GM19238 (cell line): ENCODE measurements around the gene PTH1R.
"Not testable (repeated sequence)": the region's sequence is repeated elsewhere in the genome, so short reads cannot be mapped to it uniquely, and the experiment has no call there.

Source experiments
- DNase-seq: peaks from one replicate; pipeline ENCODE4 v3.0.0; 2011; ENCODE audit warnings: low spot score; ENCODE audit not compliant: insufficient read length

The PTH1R gene

GRCh38 chr3:46910166-46910760 is 32.7 kb downstream of the PTH1R start:
- DNase-seq: no peak

- not testable (repeated sequence) for DNase-seq
Observed at GRCh38 chr3:46910914-46911313, 33.4 kb downstream of the PTH1R start.

- DNase-seq: no peak
Observed at GRCh38 chr3:46912986-46913385, 35.5 kb downstream of the PTH1R start.

- DNase-seq: no peak
Observed at GRCh38 chr3:46913644-46914043, 36.1 kb downstream of the PTH1R start.

GRCh38 chr3:46914849-46915248 is 37.3 kb downstream of the PTH1R start:
- no peak for DNase-seq

GRCh38 chr3:46915297-46915822 is 37.8 kb downstream of the PTH1R start:
- no peak for DNase-seq

GRCh38 chr3:46916278-46916677 is 38.8 kb downstream of the PTH1R start:
- DNase-seq: no peak

GRCh38 chr3:46916799-46917198 is 39.3 kb downstream of the PTH1R start:
- no peak for DNase-seq

GRCh38 chr3:46917257-46917656 is 39.7 kb downstream of the PTH1R start:
- no peak for DNase-seq

- no peak for DNase-seq
Observed at GRCh38 chr3:46918202-46918601, 40.7 kb downstream of the PTH1R start.

GRCh38 chr3:46918634-46919033 is 41.1 kb downstream of the PTH1R start:
- no peak for DNase-seq

GRCh38 chr3:46921041-46921440 is 43.5 kb downstream of the PTH1R start:
- no peak for DNase-seq

GRCh38 chr3:46921871-46922271 is 44.4 kb downstream of the PTH1R start:
- no peak for DNase-seq

GRCh38 chr3:46922426-46922825 is 44.9 kb downstream of the PTH1R start:
- DNase-seq: no peak

- DNase-seq: no peak
Observed at GRCh38 chr3:46922871-46923558, 45.5 kb downstream of the PTH1R start.

- DNase-seq: no peak
Observed at GRCh38 chr3:46923559-46924350, 46.2 kb downstream of the PTH1R start.

GRCh38 chr3:46924921-46925584 is 47.5 kb downstream of the PTH1R start:
- DNase-seq: no peak

- DNase-seq: no peak
Observed at GRCh38 chr3:46925585-46925934, 48.0 kb downstream of the PTH1R start.

GRCh38 chr3:46926039-46926438 is 48.5 kb downstream of the PTH1R start:
- DNase-seq: no peak

GRCh38 chr3:46926447-46926846 is 48.9 kb downstream of the PTH1R start:
- no peak for DNase-seq

GRCh38 chr3:46926871-46927717 is 49.6 kb downstream of the PTH1R start:
- peak; percentile 83 for DNase-seq
